NB4 (cell line): ENCODE data around the gene SH2D1B.

Source experiments
- POLR2A ChIP-seq: IDR thresholded peaks from 2 replicates; pipeline ENCODE4 v1.6.1; 2011; ENCODE audit warnings: mild to moderate bottlenecking; ENCODE audit not compliant: insufficient read length; ENCODE audit errors: extremely low read depth
- TF ChIP-seq, protein P1 (sequence below): IDR thresholded peaks from one replicate; pipeline ENCODE4 v1.5.1; 2012; ENCODE audit warnings: low read depth, low read length

GRCh38 chr1:162444903-162445302, 33.0 kb upstream of the SH2D1B start:
- TF ChIP-seq, protein P1, sequence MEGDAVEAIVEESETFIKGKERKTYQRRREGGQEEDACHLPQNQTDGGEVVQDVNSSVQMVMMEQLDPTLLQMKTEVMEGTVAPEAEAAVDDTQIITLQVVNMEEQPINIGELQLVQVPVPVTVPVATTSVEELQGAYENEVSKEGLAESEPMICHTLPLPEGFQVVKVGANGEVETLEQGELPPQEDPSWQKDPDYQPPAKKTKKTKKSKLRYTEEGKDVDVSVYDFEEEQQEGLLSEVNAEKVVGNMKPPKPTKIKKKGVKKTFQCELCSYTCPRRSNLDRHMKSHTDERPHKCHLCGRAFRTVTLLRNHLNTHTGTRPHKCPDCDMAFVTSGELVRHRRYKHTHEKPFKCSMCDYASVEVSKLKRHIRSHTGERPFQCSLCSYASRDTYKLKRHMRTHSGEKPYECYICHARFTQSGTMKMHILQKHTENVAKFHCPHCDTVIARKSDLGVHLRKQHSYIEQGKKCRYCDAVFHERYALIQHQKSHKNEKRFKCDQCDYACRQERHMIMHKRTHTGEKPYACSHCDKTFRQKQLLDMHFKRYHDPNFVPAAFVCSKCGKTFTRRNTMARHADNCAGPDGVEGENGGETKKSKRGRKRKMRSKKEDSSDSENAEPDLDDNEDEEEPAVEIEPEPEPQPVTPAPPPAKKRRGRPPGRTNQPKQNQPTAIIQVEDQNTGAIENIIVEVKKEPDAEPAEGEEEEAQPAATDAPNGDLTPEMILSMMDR: no peak
- TF ChIP-seq POLR2A: no peak
